HG02973 (cell line): ENCODE measurements around the gene C1QTNF4.
A peak's percentile ranks its signal among the peaks of the same experiment; 100 is the strongest.
"Not testable (repeated sequence)": the region's sequence is repeated elsewhere in the genome, so short reads cannot be mapped to it uniquely, and the experiment has no call there.

Experiments
- ATAC-seq: cut with Tn5 transposase; IDR thresholded peaks from one replicate; pipeline ENCODE4 v1.9.1; 2021; ENCODE audit warnings: moderate library complexity; ENCODE audit not compliant: unreplicated experiment

C1QTNF4 gene

GRCh38 chr11:47593934-47594855 is at the start of gene C1QTNF4:
C1QTNF4 (minus strand) TSS chr11:47594411; CDS start chr11:47590810, 3,601 bp downstream.
- ATAC-seq: no peak

- ATAC-seq: peak; percentile 89
Measured at GRCh38 chr11:47642099-47642855, 48.1 kb upstream of the C1QTNF4 start, which contains the start of gene MTCH2. MTCH2 (minus strand) TSS chr11:47642559; CDS start chr11:47642465, 94 bp downstream.

- ATAC-seq: no peak
Measured at GRCh38 chr11:47641600-47642098, 47.4 kb upstream of the C1QTNF4 start.

- not testable (repeated sequence) for ATAC-seq
Measured at GRCh38 chr11:47640506-47640905, 46.3 kb upstream of the C1QTNF4 start.

GRCh38 chr11:47636331-47636730 is 42.1 kb upstream of the C1QTNF4 start:
- not testable (repeated sequence) for ATAC-seq

- no peak for ATAC-seq
Measured at GRCh38 chr11:47631473-47631872, 37.3 kb upstream of the C1QTNF4 start.

- ATAC-seq: no peak
Measured at GRCh38 chr11:47628026-47628425, 33.8 kb upstream of the C1QTNF4 start.

GRCh38 chr11:47626234-47626633 is 32.0 kb upstream of the C1QTNF4 start:
- ATAC-seq: no peak

GRCh38 chr11:47620836-47621378 is 26.7 kb upstream of the C1QTNF4 start:
- ATAC-seq: no peak

- ATAC-seq: no peak
Measured at GRCh38 chr11:47617417-47617809, 23.2 kb upstream of the C1QTNF4 start.

- ATAC-seq: no peak
Measured at GRCh38 chr11:47616726-47617416, 22.7 kb upstream of the C1QTNF4 start.

- no peak for ATAC-seq
Measured at GRCh38 chr11:47615249-47615648, 21.0 kb upstream of the C1QTNF4 start.

GRCh38 chr11:47611348-47611794 is 17.2 kb upstream of the C1QTNF4 start:
- peak; percentile 68 for ATAC-seq

GRCh38 chr11:47609675-47610074 is 15.5 kb upstream of the C1QTNF4 start:
- ATAC-seq: no peak

- no peak for ATAC-seq
Measured at GRCh38 chr11:47607380-47607779, 13.2 kb upstream of the C1QTNF4 start.

- no peak for ATAC-seq
Measured at GRCh38 chr11:47606731-47607130, 12.5 kb upstream of the C1QTNF4 start.

GRCh38 chr11:47605921-47606320 is 11.7 kb upstream of the C1QTNF4 start:
- no peak for ATAC-seq

GRCh38 chr11:47603295-47603694 is 9.1 kb upstream of the C1QTNF4 start:
- ATAC-seq: no peak

- no peak for ATAC-seq
Measured at GRCh38 chr11:47599902-47600301, 5.7 kb upstream of the C1QTNF4 start.

- no peak for ATAC-seq
Measured at GRCh38 chr11:47595967-47596366, 1.8 kb upstream of the C1QTNF4 start.

- ATAC-seq: no peak
Measured at GRCh38 chr11:47595029-47595428, 818 bp upstream of the C1QTNF4 start.
